NCI-H2171 treated with DMSO at 0.1 percent for 48 hours (cell line): ENCODE results near the gene ANKS1B.
"Not testable (repeated sequence)": the region's sequence is repeated elsewhere in the genome, so short reads cannot be mapped to it uniquely, and the experiment has no call there.

ENCODE experiments used
- DNase-seq: peaks from one replicate; lab custom pipeline; 2025; lab: John Stamatoyannopoulos, UW

Gene ANKS1B

DNA sequence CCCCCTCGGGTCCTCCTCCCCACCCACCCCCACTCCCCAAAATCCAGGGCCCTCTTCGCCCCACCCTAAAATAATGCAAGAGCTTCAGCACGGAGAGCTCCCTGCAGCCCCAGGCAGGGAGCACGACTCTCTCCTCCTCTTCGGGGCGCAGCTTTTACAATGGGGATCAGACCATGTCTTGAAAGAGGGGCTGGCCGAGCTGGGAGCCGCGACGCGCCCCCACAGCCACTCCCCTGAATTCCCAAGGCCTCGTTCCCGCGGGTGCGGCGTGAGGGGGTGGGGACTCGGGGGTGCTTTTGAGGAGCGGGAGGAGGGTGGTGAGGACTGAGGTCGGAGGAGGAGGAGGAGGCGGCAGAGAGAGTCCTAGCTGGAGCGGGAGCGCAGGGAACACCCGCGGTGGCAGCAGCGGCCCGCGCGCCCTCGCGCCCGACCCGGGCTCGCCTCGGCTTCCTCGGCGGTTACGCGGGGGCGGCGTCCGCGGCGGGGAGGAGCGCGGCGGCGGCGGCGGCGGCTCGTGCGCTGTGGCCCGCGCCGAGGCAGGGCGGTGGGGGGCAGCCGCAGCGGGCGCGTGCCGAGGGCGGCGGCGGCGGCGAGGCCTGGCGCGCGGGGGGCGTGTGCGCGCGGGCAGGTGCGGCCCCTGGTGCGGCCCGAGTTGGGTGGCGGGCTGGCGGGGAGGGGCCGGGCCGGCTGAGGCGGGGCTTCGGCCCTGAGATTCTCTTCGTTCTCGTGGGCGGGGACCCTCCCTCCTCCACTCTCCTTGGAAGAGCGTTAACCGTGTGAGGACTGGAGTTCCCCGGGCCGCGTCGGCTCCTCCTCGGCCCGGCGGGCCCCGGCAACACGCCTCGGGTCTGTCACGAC lies at the start of gene ANKS1B:
ANKS1B (minus strand) TSS at position 666 of the 858 bp plus-strand sequence. CDS start 699 bp downstream, outside the sequence.
- DNase-seq = peak; percentile 86

DNA sequence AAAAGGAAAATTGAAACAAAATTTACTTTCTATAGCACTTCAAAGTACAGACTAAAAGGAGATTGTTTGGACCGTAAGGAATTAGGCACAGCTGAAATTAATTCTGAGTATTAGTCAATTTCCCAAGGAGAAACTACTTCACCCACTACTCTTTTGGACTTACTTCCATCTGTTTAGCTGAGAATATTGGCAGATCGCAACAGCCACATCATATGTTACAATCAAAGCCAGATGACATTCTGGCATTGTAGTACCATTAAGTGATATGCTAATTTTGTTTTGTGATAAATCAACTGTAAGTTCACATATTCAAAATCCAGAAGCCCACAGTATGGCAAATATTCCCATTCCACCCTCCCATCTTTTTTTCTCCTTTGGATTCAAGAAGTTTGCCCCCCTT lies 47.1 kb upstream of the ANKS1B start:
- DNase-seq = no peak

GRCh38 chr12:100027671-100028070 lies 42.9 kb upstream of the ANKS1B start:
- no peak for DNase-seq

GRCh38 chr12:100026241-100026640 lies 41.5 kb upstream of the ANKS1B start:
- DNase-seq = no peak

- DNase-seq = no peak
Observed at GRCh38 chr12:100024974-100025555, 40.3 kb upstream of the ANKS1B start.

DNA sequence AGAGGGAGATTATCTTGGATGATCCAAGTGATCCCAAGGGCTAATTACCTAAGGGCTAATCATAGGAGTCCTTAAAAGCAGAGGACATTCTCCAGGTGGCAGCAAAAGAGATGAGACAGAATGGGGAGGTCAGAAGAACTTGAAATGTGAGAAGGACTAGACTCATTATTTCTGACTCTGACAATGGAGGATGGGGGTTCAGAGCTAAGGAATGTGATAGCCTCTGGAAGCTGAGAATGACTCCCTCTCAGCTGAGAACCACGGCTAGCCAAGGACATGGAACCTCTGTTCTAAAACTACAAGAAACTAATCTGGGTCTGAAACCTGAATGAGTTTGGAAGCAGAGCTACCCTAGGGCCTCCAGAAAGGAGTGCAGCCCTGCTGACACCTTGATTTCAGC lies 35.6 kb upstream of the ANKS1B start:
- DNase-seq = no peak

DNA sequence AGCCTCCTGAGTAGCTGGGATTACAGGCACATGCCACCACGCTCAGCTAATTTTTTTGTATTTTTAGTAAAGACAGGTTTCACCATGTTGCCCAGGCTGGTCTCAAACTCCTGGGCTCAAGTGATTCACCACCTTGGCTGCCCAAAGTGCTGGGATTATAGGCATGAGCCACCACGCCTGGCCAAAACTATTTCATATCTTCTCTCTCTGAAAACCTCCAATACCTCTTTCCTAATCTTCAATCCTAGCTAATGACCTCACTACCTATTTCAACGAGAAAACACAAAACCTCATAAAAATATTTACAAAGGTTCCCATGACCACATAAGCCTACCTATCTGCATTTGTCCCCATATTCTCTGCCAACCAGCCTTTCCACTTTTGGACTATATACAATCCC lies 32.3 kb upstream of the ANKS1B start:
- DNase-seq = no peak

DNA sequence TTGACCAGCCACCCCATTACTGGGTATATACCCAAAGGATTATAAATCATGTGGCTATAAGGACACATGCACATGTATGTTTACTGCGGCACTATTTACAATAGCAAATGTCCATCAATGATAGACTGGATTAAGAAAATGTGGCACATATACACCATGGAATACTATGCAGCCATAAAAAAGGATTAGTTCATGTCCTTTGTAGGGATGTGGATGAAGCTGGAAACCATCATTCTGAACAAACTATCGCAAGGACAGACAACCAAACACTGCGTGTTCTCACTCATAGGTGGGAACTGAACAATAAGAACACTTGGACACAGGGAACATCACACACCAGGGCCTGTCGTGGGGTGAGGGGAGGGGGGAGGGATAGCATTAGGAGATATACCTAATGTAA lies 31.6 kb upstream of the ANKS1B start:
- DNase-seq = not testable (repeated sequence)

DNA sequence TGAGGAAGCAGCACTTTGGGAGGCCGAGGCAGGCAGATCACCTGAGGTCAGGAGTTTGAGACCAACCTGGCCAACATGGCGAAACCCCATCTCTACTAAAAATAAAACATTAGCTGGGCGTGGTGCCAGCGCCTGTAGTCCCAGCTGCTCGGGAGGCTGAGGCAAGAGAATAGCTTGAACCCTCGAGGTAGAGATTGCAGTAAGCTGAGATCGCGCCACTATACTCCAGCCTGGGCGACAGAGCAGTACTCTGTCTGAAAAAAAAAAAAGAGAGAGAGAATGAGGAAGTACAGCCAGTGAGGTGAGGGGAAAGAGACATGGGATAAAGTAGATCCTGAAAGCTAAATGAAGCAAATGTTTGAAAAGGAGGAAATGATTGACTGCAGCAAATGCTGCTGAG lies 21.1 kb upstream of the ANKS1B start:
- DNase-seq = peak; percentile 65

DNA sequence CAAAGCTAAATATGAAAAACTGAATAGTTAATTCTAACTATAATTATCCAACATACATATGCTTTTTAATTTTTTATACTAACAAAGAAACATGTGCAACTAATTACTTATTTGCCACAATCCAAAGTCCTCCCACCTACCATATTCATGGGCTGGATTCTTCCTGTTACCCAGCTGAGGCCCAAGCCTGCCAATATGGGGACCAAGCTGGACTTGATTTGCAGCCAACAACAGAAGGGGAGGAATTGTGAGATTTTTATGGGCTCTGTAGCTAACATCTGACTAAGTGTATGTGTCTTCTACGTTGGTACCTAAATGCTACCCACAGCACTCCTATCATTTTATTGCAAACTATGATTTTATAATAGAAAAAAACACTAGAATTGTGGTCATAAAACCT lies 13.1 kb upstream of the ANKS1B start:
- no peak for DNase-seq

GRCh38 chr12:99996095-99996494 lies 11.4 kb upstream of the ANKS1B start:
- no peak for DNase-seq

GRCh38 chr12:99985631-99986030 lies 895 bp upstream of the ANKS1B start:
- no peak for DNase-seq

DNA sequence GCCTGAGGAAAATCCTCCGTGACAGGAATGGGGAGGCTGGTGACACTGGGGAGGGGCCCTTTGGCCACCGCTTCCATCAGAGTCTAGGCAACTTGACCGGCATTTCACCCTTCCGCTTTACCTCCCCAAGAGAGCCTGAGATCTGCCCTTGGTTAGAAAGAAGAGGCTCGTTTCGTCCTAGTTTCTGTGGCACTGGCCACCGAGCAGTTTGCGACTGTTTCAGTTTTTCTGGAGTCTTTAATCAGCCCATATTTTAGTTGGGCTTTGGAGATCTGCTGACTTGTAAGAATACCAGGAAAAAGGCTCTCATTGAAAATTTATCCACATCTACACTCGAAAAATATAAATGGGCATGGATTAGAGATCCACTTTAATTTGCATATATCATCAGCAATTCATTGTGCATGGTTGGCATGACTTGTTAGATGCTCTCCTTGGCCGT lies 414 bp upstream of the ANKS1B start:
- DNase-seq = no peak

- peak; percentile 71 for DNase-seq
Observed at GRCh38 chr12:99983456-99984258, 1.1 kb downstream of the ANKS1B start.

DNA sequence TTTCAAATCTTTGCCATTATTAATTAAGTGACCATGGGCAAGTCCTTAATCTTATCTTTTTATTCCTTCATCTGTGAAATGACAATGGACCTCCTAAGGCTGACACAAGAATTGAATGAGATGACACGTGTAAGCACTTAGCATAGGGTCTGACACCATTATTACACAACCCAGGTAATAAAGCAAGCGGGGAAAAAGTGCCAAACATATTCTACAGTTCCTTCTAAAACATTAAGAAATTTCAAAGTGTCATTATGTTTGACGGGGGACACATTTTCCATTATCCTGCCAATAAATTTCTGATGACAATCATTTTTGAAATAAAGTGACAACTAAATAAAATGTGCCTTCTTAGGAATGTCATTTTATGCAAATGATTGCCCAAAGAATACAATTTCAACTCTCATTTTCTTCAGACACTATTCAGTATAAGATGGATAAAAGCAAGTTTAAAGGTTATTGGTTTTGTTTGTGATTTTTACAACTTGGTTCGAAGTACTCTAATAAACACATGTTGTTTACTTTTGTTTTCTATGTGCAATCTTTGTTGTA lies 3.0 kb downstream of the ANKS1B start:
- DNase-seq = no peak

GRCh38 chr12:99979471-99979870 lies 5.3 kb downstream of the ANKS1B start:
- DNase-seq = no peak

- DNase-seq = no peak
Observed at GRCh38 chr12:99978152-99978551, 6.6 kb downstream of the ANKS1B start.

- DNase-seq = no peak
Observed at GRCh38 chr12:99977550-99977949, 7.2 kb downstream of the ANKS1B start.

DNA sequence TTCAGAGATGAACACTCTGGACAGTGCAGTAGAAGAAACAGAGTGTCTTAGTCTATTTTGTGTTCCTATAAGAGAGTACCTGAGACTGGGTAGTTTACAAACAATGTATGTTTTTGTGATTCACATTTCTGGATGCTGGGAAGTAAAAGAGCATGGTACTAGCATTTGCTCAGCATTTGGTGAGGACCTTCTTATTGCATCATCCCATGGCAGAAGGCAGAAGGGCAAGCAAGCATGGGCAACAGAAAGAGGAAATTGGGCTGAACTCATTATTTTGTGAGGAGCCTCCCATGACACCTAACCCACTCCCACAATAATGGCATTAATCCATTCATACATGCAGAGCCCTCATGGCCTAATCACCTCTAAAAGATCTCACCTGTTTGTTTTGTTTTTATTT lies 8.0 kb downstream of the ANKS1B start:
- DNase-seq = no peak

GRCh38 chr12:99975321-99975720 lies 9.4 kb downstream of the ANKS1B start:
- DNase-seq = no peak

DNA sequence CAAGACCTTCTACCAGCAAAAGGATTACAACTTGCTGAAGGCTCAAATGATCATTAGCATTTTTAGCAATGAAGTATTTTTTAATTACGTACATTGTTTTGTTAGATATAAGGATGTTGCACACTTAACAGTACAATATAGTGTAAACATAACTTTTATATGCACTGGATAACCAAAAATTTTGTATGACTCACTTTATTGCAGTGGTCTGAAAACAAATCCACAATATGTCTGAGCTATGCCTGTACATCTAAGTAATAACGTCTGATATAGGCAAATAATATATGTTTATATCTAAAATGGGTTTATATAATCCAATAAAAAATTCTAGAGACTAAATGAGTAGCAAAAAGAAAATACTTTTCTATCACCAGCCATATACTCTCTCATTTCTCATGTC lies 10.6 kb downstream of the ANKS1B start:
- no peak for DNase-seq

DNA sequence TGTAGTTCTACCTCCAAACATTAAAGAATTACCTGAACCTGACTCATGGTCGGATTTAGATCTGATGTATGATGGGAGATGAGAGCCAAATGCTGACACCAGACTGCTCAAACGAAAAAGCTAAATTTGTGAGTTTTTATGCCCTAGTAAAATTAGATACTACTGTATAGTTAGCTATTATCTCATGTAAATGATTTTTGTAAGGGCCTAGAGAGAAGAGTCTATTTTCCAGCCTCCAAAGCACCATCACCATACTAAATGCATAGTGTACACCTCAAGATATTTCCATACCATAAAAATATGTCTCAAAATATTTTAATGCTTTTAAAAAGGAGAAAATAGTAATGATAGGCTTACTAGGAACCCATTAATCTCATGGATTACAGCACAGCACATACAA lies 18.3 kb downstream of the ANKS1B start:
- DNase-seq = no peak
